GM18526 (cell line): ENCODE results near the gene GAB3.

Experiments
- POLR2A ChIP-seq: IDR thresholded peaks from 3 replicates; pipeline ENCODE4 v1.6.1; 2011; ENCODE audit not compliant: insufficient read length; ENCODE audit errors: extremely low read depth

GAB3 gene

GRCh38 chrX:154714925-154715324, 36.0 kb downstream of the GAB3 start:
- no peak for TF ChIP-seq POLR2A

GRCh38 chrX:154712781-154713740, 37.8 kb downstream of the GAB3 start:
- no peak for TF ChIP-seq POLR2A

GRCh38 chrX:154711264-154711663, 39.6 kb downstream of the GAB3 start:
- TF ChIP-seq POLR2A = no peak

- TF ChIP-seq POLR2A = no peak
Measured at GRCh38 chrX:154710309-154710708, 40.6 kb downstream of the GAB3 start.

- TF ChIP-seq POLR2A = no peak
Measured at GRCh38 chrX:154698630-154699248, 52.1 kb downstream of the GAB3 start.

GRCh38 chrX:154696676-154697045, 54.2 kb downstream of the GAB3 start:
- TF ChIP-seq POLR2A = no peak

GRCh38 chrX:154695911-154696675, 54.8 kb downstream of the GAB3 start:
- TF ChIP-seq POLR2A = no peak

GRCh38 chrX:154693394-154693793, 57.5 kb downstream of the GAB3 start:
- TF ChIP-seq POLR2A = no peak

- TF ChIP-seq POLR2A = no peak
Measured at GRCh38 chrX:154661899-154662298, 89.0 kb downstream of the GAB3 start.

- no peak for TF ChIP-seq POLR2A
Measured at GRCh38 chrX:154661170-154661569, 89.7 kb downstream of the GAB3 start.

- no peak for TF ChIP-seq POLR2A
Measured at GRCh38 chrX:154660541-154660940, 90.3 kb downstream of the GAB3 start.

GRCh38 chrX:154658957-154659356, 91.9 kb downstream of the GAB3 start:
- TF ChIP-seq POLR2A = no peak

GRCh38 chrX:154658187-154658586, 92.7 kb downstream of the GAB3 start:
- no peak for TF ChIP-seq POLR2A

- TF ChIP-seq POLR2A = no peak
Measured at GRCh38 chrX:154657226-154657805, 93.6 kb downstream of the GAB3 start.

GRCh38 chrX:154655786-154656185, 95.1 kb downstream of the GAB3 start:
- TF ChIP-seq POLR2A = no peak
